AG09309 (cell line): ENCODE data around the gene SPATC1L.
"Not testable (repeated sequence)": the region's sequence is repeated elsewhere in the genome, so short reads cannot be mapped to it uniquely, and the experiment has no call there.

Experiments used
- DNase-seq: peaks from one replicate; pipeline ENCODE4 v3.0.0-alpha.2; 2010; ENCODE audit warnings: low read depth
- H3K4me3 ChIP-seq: 2 replicates; pipeline ENCODE4 v1.5.1; 2011; ENCODE audit warnings: mild to moderate bottlenecking, low read depth, low read length, moderate library complexity; ENCODE audit not compliant: control insufficient read depth
- TF ChIP-seq, protein P1 (sequence below): IDR thresholded peaks from 2 replicates; pipeline ENCODE4 v1.5.1; 2011; ENCODE audit warnings: mild to moderate bottlenecking, low read depth, low read length, inconsistent platforms; ENCODE audit not compliant: insufficient read depth, control insufficient read depth; ENCODE audit errors: missing control alignments

The SPATC1L gene

DNA sequence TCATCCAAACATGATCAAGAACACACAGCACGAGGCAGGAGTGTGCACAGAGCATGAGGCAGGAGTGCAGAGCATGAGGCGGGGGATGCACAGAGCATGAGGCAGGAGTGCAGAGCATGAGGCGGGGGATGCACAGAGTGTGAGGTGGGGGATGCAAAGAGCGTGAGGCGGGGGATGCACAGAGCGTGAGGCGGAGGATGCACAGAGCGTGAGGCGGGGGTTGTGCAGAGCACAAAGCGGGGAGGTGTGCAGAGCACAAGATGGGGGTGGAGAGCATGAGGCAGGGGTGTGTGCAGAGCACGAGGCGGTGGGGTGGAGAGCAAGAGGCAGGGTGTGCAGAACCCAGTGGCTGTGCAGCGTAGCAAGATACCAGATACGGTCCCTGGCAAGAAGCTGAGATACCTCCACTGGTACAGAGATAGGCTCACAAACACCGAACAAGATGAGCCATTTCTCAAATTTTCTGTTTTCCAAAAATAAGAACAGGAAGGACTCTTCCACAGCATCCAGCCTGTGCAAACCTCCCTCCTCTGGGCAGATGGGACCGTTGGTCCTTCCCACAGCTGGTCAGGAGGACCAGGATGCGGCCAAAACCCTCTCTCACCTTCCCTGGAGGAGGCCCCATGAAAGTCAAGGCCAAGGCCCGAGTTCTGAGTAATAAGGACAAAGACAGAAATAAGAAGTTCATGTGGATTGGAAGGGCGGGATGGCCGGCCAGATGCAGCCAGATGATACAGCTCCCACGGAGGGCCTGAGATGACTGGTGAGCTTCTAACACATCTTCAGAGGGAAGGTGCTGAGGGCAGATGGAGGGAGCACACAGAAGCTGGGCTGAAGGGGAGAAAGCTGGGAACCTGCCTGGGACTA lies 12.0 kb downstream of the SPATC1L start:
- DNase-seq, result no peak
- H3K4me3 ChIP-seq, result no peak overlapping the region
- TF ChIP-seq, protein P1, sequence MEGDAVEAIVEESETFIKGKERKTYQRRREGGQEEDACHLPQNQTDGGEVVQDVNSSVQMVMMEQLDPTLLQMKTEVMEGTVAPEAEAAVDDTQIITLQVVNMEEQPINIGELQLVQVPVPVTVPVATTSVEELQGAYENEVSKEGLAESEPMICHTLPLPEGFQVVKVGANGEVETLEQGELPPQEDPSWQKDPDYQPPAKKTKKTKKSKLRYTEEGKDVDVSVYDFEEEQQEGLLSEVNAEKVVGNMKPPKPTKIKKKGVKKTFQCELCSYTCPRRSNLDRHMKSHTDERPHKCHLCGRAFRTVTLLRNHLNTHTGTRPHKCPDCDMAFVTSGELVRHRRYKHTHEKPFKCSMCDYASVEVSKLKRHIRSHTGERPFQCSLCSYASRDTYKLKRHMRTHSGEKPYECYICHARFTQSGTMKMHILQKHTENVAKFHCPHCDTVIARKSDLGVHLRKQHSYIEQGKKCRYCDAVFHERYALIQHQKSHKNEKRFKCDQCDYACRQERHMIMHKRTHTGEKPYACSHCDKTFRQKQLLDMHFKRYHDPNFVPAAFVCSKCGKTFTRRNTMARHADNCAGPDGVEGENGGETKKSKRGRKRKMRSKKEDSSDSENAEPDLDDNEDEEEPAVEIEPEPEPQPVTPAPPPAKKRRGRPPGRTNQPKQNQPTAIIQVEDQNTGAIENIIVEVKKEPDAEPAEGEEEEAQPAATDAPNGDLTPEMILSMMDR, result no peak

DNA sequence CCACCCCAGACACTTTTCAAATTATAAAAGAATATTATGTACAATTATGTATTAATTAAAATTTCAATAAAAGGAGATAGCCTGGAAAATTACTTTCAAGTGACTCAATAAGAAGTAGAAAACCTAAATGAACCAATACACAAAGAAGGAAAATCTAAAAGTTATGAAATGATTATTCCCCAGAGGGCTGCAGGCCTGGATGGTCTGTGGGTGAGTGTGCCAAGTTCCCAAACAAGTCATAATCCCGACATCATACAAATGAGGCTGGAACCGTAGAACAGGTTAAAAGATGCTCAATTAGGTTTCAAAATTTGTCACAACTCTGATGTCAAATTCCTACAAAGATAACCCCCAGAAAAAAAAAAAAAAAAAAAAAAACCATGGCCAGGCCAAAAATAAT lies 12.7 kb downstream of the SPATC1L start:
- TF ChIP-seq, protein P1, result no peak
- H3K4me3 ChIP-seq, result no peak overlapping the region
- DNase-seq, result no peak

DNA sequence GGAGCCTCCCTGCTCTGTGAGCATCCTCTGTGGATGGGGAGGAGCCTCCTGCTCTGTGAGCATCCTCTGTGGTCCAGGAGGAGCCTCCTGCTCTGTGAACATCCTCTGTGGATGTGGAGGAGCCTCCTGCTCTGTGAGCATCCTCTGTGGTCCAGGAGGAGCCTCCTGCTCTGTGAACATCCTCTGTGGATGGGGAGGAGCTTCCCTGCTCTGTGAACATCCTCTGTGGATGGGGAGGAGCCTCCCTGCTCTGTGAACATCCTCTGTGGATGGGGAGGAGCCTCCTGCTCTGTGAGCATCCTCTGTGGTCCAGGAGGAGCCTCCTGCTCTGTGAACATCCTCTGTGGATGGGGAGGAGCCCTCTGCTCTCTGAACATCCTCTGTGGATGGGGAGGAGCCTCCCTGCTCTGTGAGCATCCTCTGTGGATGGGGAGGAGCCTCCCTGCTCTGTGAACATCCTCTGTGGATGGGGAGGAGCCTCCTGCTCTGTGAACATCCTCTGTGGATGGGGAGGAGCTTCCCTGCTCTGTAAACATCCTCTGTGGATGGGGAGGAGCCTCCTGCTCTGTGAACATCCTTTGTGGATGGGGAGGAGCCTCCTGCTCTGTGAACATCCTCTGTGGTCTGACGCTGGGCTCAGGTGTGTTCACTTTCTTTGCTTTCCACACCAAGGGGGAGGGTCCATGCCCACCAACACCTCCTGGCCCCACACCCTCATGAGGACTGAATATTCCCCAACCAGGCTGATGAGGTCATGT lies 13.6 kb downstream of the SPATC1L start:
- not testable (repeated sequence) for DNase-seq, H3K4me3 ChIP-seq

DNA sequence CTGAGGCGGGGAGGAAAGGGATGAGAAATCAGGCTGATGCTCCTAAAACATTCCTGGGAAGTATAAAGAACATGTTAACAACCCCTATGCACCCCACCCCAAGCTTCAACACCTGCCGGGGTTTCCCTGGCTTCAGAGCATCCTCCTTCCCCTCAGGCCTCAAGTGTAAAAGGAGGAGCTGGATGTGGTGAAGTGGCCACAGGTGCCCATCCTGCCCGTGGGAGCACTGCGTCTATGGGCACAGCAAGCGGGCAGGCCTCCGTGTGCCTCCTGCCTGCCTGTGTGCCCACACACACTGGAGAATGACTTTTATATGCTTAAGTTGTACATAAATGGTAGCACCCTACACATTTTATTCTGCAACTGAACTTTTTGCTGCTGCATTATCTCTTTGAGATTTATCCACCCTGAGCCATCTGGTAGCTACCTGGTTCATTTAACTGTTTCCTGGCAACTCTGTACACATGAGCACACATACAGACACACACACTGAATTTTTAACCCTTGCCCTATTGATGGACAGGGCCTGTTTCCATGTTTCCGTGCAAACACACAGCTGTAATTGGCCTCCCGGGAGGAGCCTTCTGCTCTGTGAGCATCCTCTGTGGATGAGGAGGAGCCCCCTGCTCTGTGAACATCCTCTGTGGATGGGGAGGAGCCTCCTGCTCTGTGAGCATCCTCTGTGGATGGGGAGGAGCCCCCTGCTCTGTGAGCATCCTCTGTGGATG lies 15.4 kb downstream of the SPATC1L start:
- H3K4me3 ChIP-seq, result no peak overlapping the region
- TF ChIP-seq, protein P1, result no peak
- DNase-seq, result no peak

DNA sequence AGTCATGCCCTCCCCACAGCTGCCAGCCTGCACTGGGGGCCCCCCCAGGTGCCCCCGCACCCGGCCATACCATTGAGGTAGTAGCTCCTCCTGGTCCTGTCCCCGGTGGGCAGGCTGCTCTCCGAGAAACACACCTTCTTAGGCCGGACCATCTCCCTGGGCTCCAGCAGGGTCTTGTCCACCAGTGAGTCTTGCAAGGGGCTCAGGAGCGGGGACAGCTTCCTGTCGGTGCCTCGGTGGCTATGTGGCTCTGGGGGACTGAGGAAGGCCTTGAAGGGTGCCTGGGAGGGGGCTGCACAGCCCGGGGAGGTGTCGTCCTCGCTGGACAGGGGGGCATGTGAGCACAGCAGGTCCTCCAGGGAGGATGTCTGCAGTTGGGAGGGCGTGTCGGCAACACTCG lies 16.0 kb downstream of the SPATC1L start:
- DNase-seq, result no peak
- H3K4me3 ChIP-seq, result no peak overlapping the region
- TF ChIP-seq, protein P1, result no peak

DNA sequence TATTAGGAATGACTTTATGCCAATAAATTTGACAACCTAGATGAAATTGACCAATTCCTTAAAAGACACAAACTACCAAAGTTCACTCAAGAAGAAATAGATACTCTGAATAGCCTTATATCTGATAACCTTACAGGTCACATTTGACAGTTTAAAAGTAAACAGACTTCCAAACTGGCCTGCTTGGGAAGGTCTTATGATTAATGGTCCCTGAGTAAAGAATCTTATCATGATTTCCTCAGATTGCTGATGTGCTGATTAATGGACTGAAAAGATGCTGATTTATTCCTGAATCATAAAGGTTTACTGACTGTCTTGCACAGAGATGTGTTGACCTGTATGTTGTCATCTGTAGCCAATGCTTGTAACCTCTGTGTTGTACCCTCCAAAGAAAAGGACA lies 19.2 kb downstream of the SPATC1L start:
- TF ChIP-seq, protein P1, result no peak
- no peak overlapping the region for H3K4me3 ChIP-seq
- DNase-seq, result no peak
